Hippocampal formation (tissue), 2 donors: ENCODE data around the gene DCAF7.

Source experiments
- DNase-seq, 2 donors: peaks; one replicate each; lab custom pipeline; 2025; lab: John Stamatoyannopoulos, UW

DCAF7 gene

GRCh38 chr17:63525190-63525946 lies 24.9 kb upstream of the DCAF7 start:
- no peak for DNase-seq

- no peak for DNase-seq
These were observed 23.4 kb upstream of the DCAF7 start for GRCh38 chr17:63526861-63527260.

GRCh38 chr17:63528183-63528582 lies 22.1 kb upstream of the DCAF7 start:
- DNase-seq, result no peak

- no peak for DNase-seq
These were observed 20.3 kb upstream of the DCAF7 start for GRCh38 chr17:63529711-63530556.

- DNase-seq, result no peak
These were observed 19.7 kb upstream of the DCAF7 start for GRCh38 chr17:63530557-63531021.

- DNase-seq, result no peak
These were observed 19.0 kb upstream of the DCAF7 start for GRCh38 chr17:63531022-63531965.

- no peak for DNase-seq
These were observed 16.7 kb upstream of the DCAF7 start for GRCh38 chr17:63533433-63534077.

- DNase-seq, result no peak
These were observed 16.2 kb upstream of the DCAF7 start for GRCh38 chr17:63534078-63534570.

- DNase-seq, result no peak
These were observed 15.3 kb upstream of the DCAF7 start for GRCh38 chr17:63534816-63535455.

GRCh38 chr17:63535640-63536039 lies 14.6 kb upstream of the DCAF7 start:
- no peak for DNase-seq

- no peak for DNase-seq
These were observed 13.3 kb upstream of the DCAF7 start for GRCh38 chr17:63537001-63537400.

- DNase-seq, result no peak
These were observed 12.1 kb upstream of the DCAF7 start for GRCh38 chr17:63537991-63538692.

- DNase-seq, result no peak
These were observed 11.3 kb upstream of the DCAF7 start for GRCh38 chr17:63538693-63539595.

- no peak for DNase-seq
These were observed 9.7 kb upstream of the DCAF7 start for GRCh38 chr17:63540590-63540989.

GRCh38 chr17:63542218-63542545 lies 8.1 kb upstream of the DCAF7 start:
- DNase-seq, result no peak

GRCh38 chr17:63542942-63543821 lies 7.1 kb upstream of the DCAF7 start:
- no peak for DNase-seq

- no peak for DNase-seq
These were observed 6.4 kb upstream of the DCAF7 start for GRCh38 chr17:63543822-63544420.
